GM18873 (cell line): ENCODE data around the gene ARHGAP24.
"Not testable (repeated sequence)": the region's sequence is repeated elsewhere in the genome, so short reads cannot be mapped to it uniquely, and the experiment has no call there.

Experiments used
- ATAC-seq: cut with Tn5 transposase; IDR thresholded peaks from one replicate; pipeline ENCODE4 v1.9.1; 2021; ENCODE audit warnings: mild to moderate bottlenecking, moderate library complexity, moderate number of reproducible peaks; ENCODE audit not compliant: unreplicated experiment, low FRiP score

Gene ARHGAP24

GRCh38 chr4:85967872-85968271 lies 492.9 kb downstream of the ARHGAP24 start:
- no peak for ATAC-seq

DNA sequence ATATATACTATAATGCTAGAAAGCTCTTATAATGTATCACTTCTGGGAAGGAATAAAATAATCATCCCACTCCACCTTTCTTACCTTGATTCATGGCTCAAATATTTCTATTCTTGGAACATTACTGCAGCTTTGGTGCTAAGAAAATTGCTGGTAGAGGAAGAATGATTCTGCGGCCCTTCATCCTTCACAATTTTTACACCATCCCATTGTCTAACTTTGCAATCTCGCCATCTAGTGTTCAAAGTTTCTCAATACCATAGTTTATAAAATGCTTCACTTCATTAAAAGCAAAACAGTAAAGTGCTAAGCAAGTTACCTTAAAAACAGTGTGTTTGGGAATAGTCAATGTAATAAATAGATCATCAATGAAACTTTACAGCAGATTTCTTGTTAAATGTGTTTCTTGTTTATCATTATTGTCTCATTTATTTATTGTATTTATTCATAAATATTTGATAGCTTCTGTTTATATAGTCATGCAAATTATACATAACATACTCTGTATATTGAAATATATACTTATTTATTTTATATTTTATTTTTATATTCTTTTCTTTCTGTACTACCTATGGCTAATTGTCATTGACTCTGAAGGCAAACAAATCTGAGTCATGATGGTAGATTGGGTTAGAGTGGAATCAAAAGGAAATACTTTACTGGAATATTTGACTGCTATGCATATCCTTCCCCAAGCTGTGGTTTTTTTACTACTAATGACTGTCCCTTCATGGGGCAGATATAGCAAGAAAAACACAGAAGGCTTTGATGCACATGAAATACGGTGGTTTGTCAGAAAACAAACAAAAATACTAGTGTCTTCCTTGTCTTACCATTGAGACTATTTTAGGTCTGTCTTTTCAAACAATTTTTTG lies 494.2 kb downstream of the ARHGAP24 start:
- peak; percentile 59 for ATAC-seq

GRCh38 chr4:85970535-85970934 lies 495.6 kb downstream of the ARHGAP24 start:
- ATAC-seq, result no peak

GRCh38 chr4:85979276-85979675 lies 504.3 kb downstream of the ARHGAP24 start:
- peak; percentile 95 for ATAC-seq

DNA sequence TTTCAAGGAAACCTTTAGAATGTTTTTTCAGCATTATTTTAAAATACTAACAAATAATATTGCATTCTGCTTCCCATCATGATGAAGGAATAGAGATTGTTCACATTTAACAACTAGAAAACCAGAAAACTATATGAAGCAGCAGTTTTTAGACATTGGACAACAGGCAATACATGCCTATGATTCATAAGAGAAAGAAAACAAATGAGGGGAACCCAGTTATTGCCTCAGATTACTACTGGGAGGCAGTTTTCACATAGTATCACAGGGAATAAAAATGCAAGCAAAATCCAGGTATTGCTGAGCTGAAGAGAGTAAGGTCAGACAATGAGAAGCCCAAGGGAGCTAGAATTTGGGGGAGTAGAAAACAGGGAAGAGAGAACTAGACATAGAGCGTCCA lies 511.3 kb downstream of the ARHGAP24 start:
- ATAC-seq, result no peak

- ATAC-seq, result no peak
Measured at GRCh38 chr4:85993641-85994040, 518.7 kb downstream of the ARHGAP24 start.

GRCh38 chr4:85994576-85994975 lies 519.6 kb downstream of the ARHGAP24 start:
- ATAC-seq, result no peak

DNA sequence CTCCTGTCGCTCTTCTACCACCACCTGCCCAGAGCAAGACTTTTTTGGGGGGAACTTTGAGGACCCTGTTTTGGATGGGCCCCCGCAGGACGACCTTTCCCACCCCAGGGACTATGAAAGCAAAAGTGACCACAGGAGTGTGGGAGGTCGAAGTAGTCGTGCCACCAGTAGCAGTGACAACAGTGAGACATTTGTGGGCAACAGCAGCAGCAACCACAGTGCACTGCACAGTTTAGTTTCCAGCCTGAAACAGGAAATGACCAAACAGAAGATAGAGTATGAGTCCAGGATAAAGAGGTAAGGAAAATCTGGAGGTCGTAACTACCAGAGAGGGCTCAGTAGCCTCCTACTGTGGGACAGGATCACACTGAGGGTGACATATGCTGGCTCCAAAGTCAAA lies 520.4 kb downstream of the ARHGAP24 start:
- ATAC-seq, result no peak

GRCh38 chr4:86001591-86001990 lies 526.6 kb downstream of the ARHGAP24 start:
- no peak for ATAC-seq

DNA sequence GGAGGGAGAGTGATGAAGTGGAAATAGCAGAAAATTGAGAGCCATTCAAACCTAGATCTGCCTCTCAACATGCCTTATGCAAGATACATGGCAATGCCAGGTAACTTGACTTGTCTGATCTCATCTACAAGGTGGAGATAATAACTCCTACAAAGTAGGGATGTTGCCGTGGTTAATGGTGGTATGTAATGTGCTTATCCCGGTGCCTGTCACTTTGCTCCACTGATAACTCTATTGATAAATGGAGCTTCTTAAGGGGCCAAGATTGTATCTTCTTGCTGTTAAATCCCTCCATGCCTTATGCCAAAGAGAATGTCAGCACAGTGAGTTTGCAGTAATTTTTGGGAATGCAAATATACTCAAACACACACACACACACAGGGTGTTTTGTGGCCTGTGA lies 529.1 kb downstream of the ARHGAP24 start:
- no peak for ATAC-seq

GRCh38 chr4:86006057-86006456 lies 531.1 kb downstream of the ARHGAP24 start:
- no peak for ATAC-seq

DNA sequence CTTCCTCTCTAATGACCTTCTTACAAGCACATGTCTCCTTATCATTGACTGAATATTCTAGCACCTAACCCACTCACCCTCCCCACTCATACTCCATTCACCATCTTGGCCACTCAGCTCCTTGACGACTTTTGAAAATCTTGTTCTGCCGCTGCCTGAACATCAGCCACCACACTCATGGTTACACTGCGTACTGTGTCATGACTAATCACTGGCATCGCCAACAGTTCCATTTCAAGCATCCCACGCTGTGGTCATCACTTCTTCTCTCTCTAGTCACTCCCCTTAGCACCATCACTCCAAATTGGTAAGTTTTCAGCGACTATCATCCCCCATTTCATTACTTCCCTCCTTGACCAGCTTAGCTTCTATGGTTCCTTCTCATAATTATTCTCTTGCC lies 532.1 kb downstream of the ARHGAP24 start:
- no peak for ATAC-seq

GRCh38 chr4:86011117-86011516 lies 536.2 kb downstream of the ARHGAP24 start:
- no peak for ATAC-seq

DNA sequence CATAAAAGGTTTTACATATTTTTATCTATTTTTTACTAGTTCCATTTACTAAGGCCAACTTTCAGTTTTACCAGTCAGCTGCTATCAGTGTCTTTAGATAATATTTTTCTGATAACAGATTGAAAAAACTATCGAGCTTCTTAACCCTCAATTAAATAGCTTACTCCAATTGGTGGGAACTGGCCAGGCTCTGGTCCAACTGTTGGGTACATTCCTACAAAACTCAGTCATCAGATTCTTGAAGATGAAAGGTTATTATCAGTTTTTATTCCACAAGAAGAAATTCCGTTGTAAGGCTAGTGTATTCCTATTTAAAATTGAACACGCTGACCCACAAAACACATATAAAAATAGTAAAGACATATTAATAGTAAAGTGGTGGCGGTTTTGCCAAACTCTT lies 538.7 kb downstream of the ARHGAP24 start:
- ATAC-seq, result no peak

DNA sequence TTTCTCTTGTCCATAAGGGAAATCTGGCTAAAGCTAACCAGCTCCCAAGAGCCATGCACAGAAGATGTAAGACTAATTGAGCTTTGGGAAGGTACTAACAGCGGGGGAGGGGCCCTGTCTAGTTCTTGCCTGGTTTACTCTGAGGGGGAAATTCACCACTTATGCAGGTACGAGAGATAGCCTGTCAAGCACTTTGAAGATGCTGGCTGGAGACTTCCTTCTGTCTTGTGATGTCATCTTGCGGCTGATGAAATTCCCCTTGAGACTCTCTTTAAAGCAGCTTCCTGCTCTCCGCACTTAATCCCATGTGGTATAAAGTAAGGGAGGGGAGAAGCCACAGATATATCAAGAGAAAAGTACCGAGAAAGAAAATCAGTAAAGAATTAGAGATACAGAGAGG lies 539.6 kb downstream of the ARHGAP24 start:
- ATAC-seq, result peak; percentile 98

DNA sequence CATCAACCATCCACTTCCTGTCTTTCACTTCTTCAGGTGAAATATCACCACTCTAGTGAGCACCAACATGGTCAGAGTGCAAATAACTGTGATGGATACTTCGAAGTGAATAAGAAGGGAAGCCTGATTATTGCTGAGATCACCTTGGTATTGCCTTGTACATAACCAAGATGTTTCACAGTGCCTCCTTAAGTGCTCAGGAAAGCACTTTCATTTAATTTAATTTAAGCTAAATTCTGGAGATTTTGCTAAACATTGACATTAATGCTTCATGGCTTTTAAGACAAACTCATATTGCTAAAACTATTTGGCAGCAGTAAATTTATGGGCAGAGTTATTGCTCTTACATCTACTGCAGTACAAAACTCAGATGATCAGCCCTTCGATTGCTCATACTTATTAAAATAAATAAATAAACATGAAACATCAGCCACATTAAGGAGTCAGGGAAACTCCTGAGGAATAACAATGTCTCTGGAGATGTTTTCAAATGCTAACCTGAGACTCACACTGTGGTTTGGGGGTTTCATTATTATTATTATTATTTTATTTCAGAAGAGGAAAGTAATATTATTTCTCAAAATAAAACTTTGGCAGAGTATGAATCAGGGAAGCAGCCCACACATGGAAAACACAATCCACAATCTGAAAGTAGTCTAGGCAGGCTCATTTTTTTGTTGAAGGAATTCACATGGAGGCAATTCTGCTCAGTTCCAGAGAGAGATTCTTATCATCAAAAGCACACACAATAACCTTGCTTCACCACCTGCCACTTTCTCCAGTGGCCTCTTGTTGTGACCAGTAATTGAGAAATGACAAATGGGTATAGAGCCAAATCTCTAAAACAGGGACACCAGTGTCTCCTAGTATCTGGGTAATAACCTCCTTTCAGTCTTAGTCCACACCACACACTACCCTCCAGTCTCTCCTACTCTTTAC lies 540.7 kb downstream of the ARHGAP24 start:
- no peak for ATAC-seq

DNA sequence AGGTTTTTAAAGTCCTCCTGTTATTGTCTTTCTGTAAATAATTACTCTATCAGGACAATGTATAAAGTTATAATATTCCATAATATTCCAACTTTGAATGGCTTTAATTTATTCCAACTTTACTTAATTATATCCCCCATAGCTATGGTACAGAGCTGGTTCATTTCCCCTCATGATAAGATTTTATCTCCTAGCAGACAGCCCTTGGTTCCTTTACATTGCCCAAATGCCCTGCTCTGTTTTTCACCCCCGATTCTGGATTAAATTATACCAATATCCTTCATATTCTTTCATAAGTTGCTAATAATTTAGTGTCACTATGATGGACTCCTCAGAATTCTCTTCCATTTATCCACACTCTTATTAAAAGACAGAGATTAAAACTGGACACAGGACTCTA lies 544.4 kb downstream of the ARHGAP24 start:
- ATAC-seq, result no peak

- no peak for ATAC-seq
Measured at GRCh38 chr4:86019906-86020305, 545.0 kb downstream of the ARHGAP24 start.

DNA sequence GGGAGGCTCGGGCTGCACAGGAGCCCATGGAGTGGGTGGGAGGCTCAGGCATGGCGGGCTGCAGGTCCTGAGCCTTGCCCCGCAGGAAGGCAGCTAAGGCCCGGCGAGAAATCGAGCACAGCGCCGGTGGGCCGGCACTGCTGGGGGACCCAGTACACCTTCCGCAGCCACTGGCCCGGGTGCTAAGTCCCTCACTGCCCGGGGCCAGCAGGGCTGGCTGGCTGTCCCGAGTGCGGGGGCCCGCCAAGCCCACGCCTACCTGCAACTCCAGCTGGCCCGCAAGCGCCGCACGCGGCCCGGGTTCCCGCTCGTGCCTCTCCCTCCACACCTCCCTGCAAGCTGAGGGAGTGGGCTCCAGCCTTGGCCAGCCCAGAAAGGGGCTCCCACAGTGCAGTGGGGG lies 546.7 kb downstream of the ARHGAP24 start:
- not testable (repeated sequence) for ATAC-seq

GRCh38 chr4:86026720-86027119 lies 551.8 kb downstream of the ARHGAP24 start:
- no peak for ATAC-seq

DNA sequence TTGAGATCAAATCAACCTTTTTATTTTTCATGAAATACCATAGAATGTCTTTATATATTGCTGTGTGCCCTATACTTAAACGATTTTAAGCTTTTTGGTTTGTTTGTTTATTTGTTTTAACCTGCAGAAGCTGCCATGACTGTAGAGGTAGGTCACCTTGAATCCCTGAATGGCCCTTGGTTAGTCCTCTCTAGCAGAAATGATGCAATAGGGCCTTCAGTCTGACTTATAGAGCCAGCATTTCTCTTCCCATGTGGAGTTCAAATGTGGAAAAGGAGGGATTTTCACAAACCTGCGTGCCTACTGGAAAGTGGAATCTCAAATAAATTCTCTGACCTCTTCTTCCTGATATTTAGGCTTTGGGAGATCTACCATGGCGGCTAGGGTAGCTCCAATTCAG lies 557.0 kb downstream of the ARHGAP24 start:
- ATAC-seq, result no peak
